IMR-90 (cell line): Measurements from ENCODE around the gene ZC3H4. TPM values are rescaled to one million over a fixed set of nuclear protein-coding genes. Genes with fewer than 3 reads are reported as not detected.

Source experiments
- ATAC-seq: fragments of 200-7000 bp; cut with Tn5 transposase; 2 replicates; pipeline ENCODE4 v1.9.1; 2020; ENCODE audit warnings: low read depth, mild to moderate bottlenecking, moderate library complexity
- BruUV-seq: library from RNA; stranded (reverse); fragments of 400-500 nt; replicated peaks from 2 replicates; lab custom pipeline; 2021; lab: Mats Ljungman, UMichigan
- CTCF ChIA-PET: fragments of 300-600 bp; formaldehyde crosslinking; extraction: SDS; loops from one replicate; lab custom pipeline; 2021; ENCODE audit warnings: antibody characterized with exemption; lab: Yijun Ruan, JAX
- POLR2A ChIA-PET: fragments of 300-600 bp; sonication (Branson Sonifier 250); formaldehyde crosslinking; loops from one replicate; lab custom pipeline; 2022; ENCODE audit warnings: antibody characterized with exemption; ENCODE audit not compliant: unreplicated experiment; lab: Charles Lee
- DNase-seq: peaks from one replicate; pipeline ENCODE4 v3.0.0; 2013
- H2AFZ ChIP-seq: replicated peaks from 2 replicates; pipeline ENCODE3; 2013; ENCODE audit warnings: low read length, mild to moderate bottlenecking; ENCODE audit not compliant: poor library complexity
- H2AK5ac ChIP-seq: 2 replicates; pipeline ENCODE4 v1.6.1; 2013; ENCODE audit warnings: low read depth, low read length, inconsistent platforms
- H2AK9ac ChIP-seq: replicated peaks from 2 replicates; pipeline ENCODE3; 2013; ENCODE audit warnings: mild to moderate bottlenecking, low read depth, low read length, moderate library complexity; ENCODE audit not compliant: poor library complexity
- H2BK120ac ChIP-seq: 2 replicates; pipeline ENCODE4 v1.6.1; 2013; ENCODE audit warnings: low read depth, low read length, inconsistent platforms
- H2BK15ac ChIP-seq: 3 replicates; pipeline ENCODE4 v1.6.1; 2013; ENCODE audit warnings: low read depth, low read length, inconsistent platforms
- H2BK20ac ChIP-seq: 2 replicates; pipeline ENCODE4 v1.6.1; 2013; ENCODE audit warnings: low read depth, mild to moderate bottlenecking, inconsistent platforms, low read length, moderate library complexity
- H2BK5ac ChIP-seq: 2 replicates; pipeline ENCODE4 v1.6.1; 2013; ENCODE audit warnings: mild to moderate bottlenecking, low read depth, low read length, inconsistent platforms; ENCODE audit not compliant: poor library complexity, severe bottlenecking
- H3K14ac ChIP-seq: replicated peaks from 2 replicates; pipeline ENCODE4 v1.6.1; 2013; ENCODE audit warnings: low read depth, low read length, inconsistent platforms
- H3K18ac ChIP-seq: 2 replicates; pipeline ENCODE4 v1.6.1; 2013; ENCODE audit warnings: low read depth, low read length, control low read depth
- H3K23ac ChIP-seq: 2 replicates; pipeline ENCODE4 v1.6.1; 2013; ENCODE audit warnings: low read depth, low read length, inconsistent platforms
- H3K27ac ChIP-seq: 2 replicates; pipeline ENCODE4 v1.5.1; 2013; ENCODE audit warnings: mild to moderate bottlenecking, control low read depth, low read length; ENCODE audit not compliant: insufficient read depth
- H3K27me3 ChIP-seq: 2 replicates; pipeline ENCODE4 v1.6.1; 2013; ENCODE audit warnings: low read length; ENCODE audit not compliant: control insufficient read depth, insufficient read depth
- H3K36me3 ChIP-seq: 2 replicates; pipeline ENCODE4 v1.6.1; 2013; ENCODE audit warnings: low read length, mixed read lengths; ENCODE audit not compliant: control insufficient read depth, insufficient read depth
- H3K4ac ChIP-seq: 2 replicates; pipeline ENCODE4 v1.6.1; 2013; ENCODE audit warnings: low read depth, low read length, inconsistent platforms
- H3K4me1 ChIP-seq: 2 replicates; pipeline ENCODE4 v1.6.1; 2013; ENCODE audit warnings: low read length, mixed read lengths; ENCODE audit not compliant: control insufficient read depth, insufficient read depth
- H3K4me2 ChIP-seq: 2 replicates; pipeline ENCODE4 v1.6.1; 2013; ENCODE audit warnings: low read depth, mild to moderate bottlenecking, control low read depth, low read length, moderate library complexity
- H3K4me3 ChIP-seq: 2 replicates; pipeline ENCODE4 v1.5.1; 2013; ENCODE audit warnings: low read depth, mild to moderate bottlenecking, control low read depth, low read length, moderate library complexity; ENCODE audit not compliant: insufficient read depth
- H3K56ac ChIP-seq: 2 replicates; pipeline ENCODE4 v1.6.1; 2013; ENCODE audit warnings: low read length, inconsistent platforms; ENCODE audit not compliant: insufficient read depth; ENCODE audit errors: extremely low read depth
- H3K79me1 ChIP-seq, 2 experiments: 2 replicates each; pipeline ENCODE4 v1.6.1; 2013; ENCODE audit warnings: low read length in 2 of 2, inconsistent platforms in 1 of 2, low read depth in 1 of 2
- H3K9ac ChIP-seq: 2 replicates; pipeline ENCODE4 v1.6.1; 2013; ENCODE audit warnings: low read depth, low read length, control low read depth
- H3K9me1 ChIP-seq: 2 replicates; pipeline ENCODE4 v1.6.1; 2013; ENCODE audit warnings: low read length, inconsistent platforms; ENCODE audit not compliant: insufficient read depth
- H3K9me3 ChIP-seq: 2 replicates; pipeline ENCODE4 v1.6.1; 2013; ENCODE audit warnings: low read length; ENCODE audit not compliant: control insufficient read depth, insufficient read depth
- H4K20me1 ChIP-seq: 2 replicates; pipeline ENCODE4 v1.6.1; 2013; ENCODE audit warnings: low read length, inconsistent platforms; ENCODE audit not compliant: insufficient read depth
- H4K5ac ChIP-seq: 2 replicates; pipeline ENCODE4 v1.6.1; 2013; ENCODE audit warnings: mild to moderate bottlenecking, low read depth, low read length, control low read depth
- H4K8ac ChIP-seq, 2 experiments: 2 replicates each; pipeline ENCODE4 v1.6.1; 2013; ENCODE audit warnings: low read depth in 2 of 2, low read length in 2 of 2, control low read depth in 1 of 2, inconsistent platforms in 1 of 2
- H4K91ac ChIP-seq: 2 replicates; pipeline ENCODE4 v1.6.1; 2013; ENCODE audit warnings: low read depth, low read length, inconsistent platforms; ENCODE audit not compliant: insufficient read depth
- BHLHE40 ChIP-seq: fragments of 150-350 bp; IDR thresholded peaks from 2 replicates; pipeline ENCODE4 v1.6.1; 2016; ENCODE audit warnings: mild to moderate bottlenecking, low read depth, low read length
- CEBPB ChIP-seq: IDR thresholded peaks from 2 replicates; pipeline ENCODE4 v1.6.1; 2012; ENCODE audit warnings: low read depth, low read length, improper control_type of control experiment
- CHD1 ChIP-seq: IDR thresholded peaks from 2 replicates; pipeline ENCODE4 v1.6.1; 2012; ENCODE audit warnings: low read depth, low read length, improper control_type of control experiment
- CTCF ChIP-seq: conservative IDR thresholded peaks from 2 replicates; pipeline ENCODE4 v1.5.1; 2012; ENCODE audit warnings: mild to moderate bottlenecking, low read depth, low read length, improper control_type of control experiment
- FOS ChIP-seq: fragments of 150-350 bp; IDR thresholded peaks from 2 replicates; pipeline ENCODE4 v1.6.1; 2016; ENCODE audit warnings: low read depth, low read length
- MAFK ChIP-seq: IDR thresholded peaks from 2 replicates; pipeline ENCODE4 v1.6.1; 2012; ENCODE audit warnings: low read depth, low read length, improper control_type of control experiment
- MAZ ChIP-seq: IDR thresholded peaks from 2 replicates; pipeline ENCODE4 v1.6.1; 2012; ENCODE audit warnings: low read depth, mild to moderate bottlenecking, low read length, improper control_type of control experiment, moderate library complexity, borderline replicate concordance
- MXI1 ChIP-seq: IDR thresholded peaks from 2 replicates; pipeline ENCODE4 v1.6.1; 2012; ENCODE audit warnings: low read depth, mild to moderate bottlenecking, low read length, moderate library complexity, borderline replicate concordance
- NFE2L2 ChIP-seq: fragments of 150-350 bp; IDR thresholded peaks from 2 replicates; pipeline ENCODE4 v1.6.1; 2016; ENCODE audit warnings: low read depth, mild to moderate bottlenecking, low read length
- POLR2A ChIP-seq: IDR thresholded peaks from 2 replicates; pipeline ENCODE4 v1.6.1; 2012; ENCODE audit warnings: mild to moderate bottlenecking, low read depth, low read length
- RAD21 ChIP-seq: IDR thresholded peaks from 2 replicates; pipeline ENCODE4 v1.6.1; 2012; ENCODE audit warnings: low read length, improper control_type of control experiment
- RCOR1 ChIP-seq: IDR thresholded peaks from 2 replicates; pipeline ENCODE4 v1.6.1; 2012; ENCODE audit warnings: mild to moderate bottlenecking, low read length, improper control_type of control experiment; ENCODE audit not compliant: insufficient replicate concordance
- RFX5 ChIP-seq: IDR thresholded peaks from 2 replicates; pipeline ENCODE4 v1.8.0; 2012; ENCODE audit warnings: low read depth, mild to moderate bottlenecking, low read length, moderate library complexity
- SMC3 ChIP-seq: fragments of 150-350 bp; IDR thresholded peaks from 2 replicates; pipeline ENCODE4 v1.6.1; 2016; ENCODE audit warnings: low read depth, mild to moderate bottlenecking, antibody characterized with exemption, low read length, moderate library complexity
- USF2 ChIP-seq: fragments of 150-350 bp; IDR thresholded peaks from 2 replicates; pipeline ENCODE4 v1.6.1; 2017; ENCODE audit warnings: mild to moderate bottlenecking, antibody characterized with exemption, low read length, low read depth
- WGBS, 2 experiments: methylation state at CpG; one replicate each; pipeline versions ENCODE4 v1.1.5 to v1.1.7; 2013; ENCODE audit warnings: missing lambda C conversion rate in 2 of 2; ENCODE audit not compliant: insufficient read length in 1 of 2; ENCODE audit errors: extremely low coverage in 2 of 2; 5-methylcytosine and 5-hydroxymethylcytosine counted together
- dilution Hi-C: fragments of 300-500 bp; cut with HindIII; formaldehyde crosslinking; loops from one replicate; pipeline ENCODE4 v1.14.3; 2018; ENCODE audit warnings: low sequenced_read_pairs; ENCODE audit not compliant: unreplicated experiment
- in situ Hi-C: fragments of 300-500 bp; cut with MboI; formaldehyde crosslinking; loops from 3 replicates; pipeline ENCODE4 v1.14.3; 2019; ENCODE audit warnings: low sequenced_read_pairs, inconsistent platforms, mixed read lengths
- intact Hi-C: fragments of 100-400 bp; cut with micrococcal nuclease; formaldehyde crosslinking; loops from 2 replicates; pipeline ENCODE4 v1.10.0; 2022
- polyA plus RNA-seq, 3 experiments: library from polyadenylated mRNA; depleted of rRNA; stranded (reverse); fragments of >200 nt; gene quantifications; 2 replicates each; pipeline ENCODE4 v1.2.3, GENCODE V29; 2012; ENCODE audit warnings: low replicate concordance in 1 of 3
- total RNA-seq: library from RNA; depleted of rRNA; stranded (reverse); fragments of >200 nt; gene quantifications from 2 replicates; pipeline ENCODE4 v1.2.3, GENCODE V29; 2012

ZC3H4 gene
- total and polyA plus RNA-seq, 2 of the 4 experiments (the other 2 are of a cell fraction) = 3.9 to 8.9 TPM

GRCh38 chr19:47158879-47159503 is 45.4 kb upstream of the ZC3H4 start:
- no peak for ATAC-seq
- in situ Hi-C loops (no loop called here), intact Hi-C loops (no loop called here), dilution Hi-C loops (no loop called here)
- no peak overlapping the region for H3K23ac ChIP-seq
- H4K8ac ChIP-seq = peak overlapping the region in 1 of 2 experiments; percentile 89; a peak in 2 of 4 replicates
- H2AFZ ChIP-seq = no peak overlapping the region
- peaks cover 15% of the 10 kb centered on the region; the same call in 1 of the 2 replicates for H4K20me1 ChIP-seq
- peaks cover 29 to 80% of the 10 kb centered on the region in 2 experiments for H3K79me1 ChIP-seq
- peak overlapping the region; percentile 93; the same call in 1 of the 2 replicates for H3K18ac ChIP-seq
- H3K36me3 ChIP-seq = peaks cover 28% of the 10 kb centered on the region
- H3K9me3 ChIP-seq = no peaks in the 10 kb centered on the region
- no peak overlapping the region for H3K4me2 ChIP-seq
- H3K9me1 ChIP-seq = peaks cover 12% of the 10 kb centered on the region
- H3K4ac ChIP-seq = no peak overlapping the region
- H2BK5ac ChIP-seq = peak overlapping the region; percentile 92
- peak overlapping the region; percentile 37; the same call in 1 of the 3 replicates for H2BK15ac ChIP-seq
- H3K27ac ChIP-seq = no peak overlapping the region
- WGBS, 2 experiments = 92% methylated on average over 2 of the region's 7 CpGs; no CpG with 5 or more reads in 1 of the 2 experiments
- H3K9ac ChIP-seq = no peak overlapping the region
- H3K56ac ChIP-seq = no peak overlapping the region
- no peak for TF ChIP-seq MAZ
- TF ChIP-seq BHLHE40 = no peak
- no peak for TF ChIP-seq NFE2L2
- no peak for TF ChIP-seq RCOR1
- no peak for TF ChIP-seq RFX5
- no peak for TF ChIP-seq CTCF
- TF ChIP-seq CHD1 = no peak
- TF ChIP-seq CEBPB = no peak
- no peak for TF ChIP-seq SMC3
- TF ChIP-seq USF2 = no peak
- no peak for TF ChIP-seq POLR2A
- no peak for TF ChIP-seq MXI1
- no peak for TF ChIP-seq FOS
- TF ChIP-seq RAD21 = no peak
- TF ChIP-seq MAFK = no peak
- H4K5ac ChIP-seq = peak overlapping the region; percentile 75; the same call in 1 of the 2 replicates
- ChIA-PET CTCF (interaction anchor here (2.5 kb wide), 1 partner anchor 86 kb away, joined by 15 read pairs; no protein-coding TSS in a partner anchor), POLR2A (no interaction called here)
- no peak overlapping the region for H2BK120ac ChIP-seq
- H3K4me3 ChIP-seq = no peak overlapping the region
- H3K14ac ChIP-seq = 0 out of 2 replicates have a peak overlapping the region, but pooled peaks have one; percentile 57
- H2BK20ac ChIP-seq = no peak overlapping the region
- no peak overlapping the region for H4K91ac ChIP-seq
- peaks cover 27% of the 10 kb centered on the region for H3K4me1 ChIP-seq
- no TSS peak for BruUV-seq
- H2AK9ac ChIP-seq = no peak overlapping the region
- H2AK5ac ChIP-seq = peak overlapping the region; percentile 72; the same call in 1 of the 2 replicates
- no peaks in the 10 kb centered on the region for H3K27me3 ChIP-seq
- DNase-seq = peak; percentile 15
